CD14-positive monocyte (primary cell): Measurements from ENCODE around the gene ORAI3. TPM values are rescaled to one million over a fixed set of nuclear protein-coding genes. Genes with fewer than 3 reads are reported as not detected.
A peak's percentile ranks its signal among the peaks of the same experiment; 100 is the strongest.

Experiments
- DNase-seq, 3 donors: peaks; one replicate each; pipeline ENCODE4 v3.0.0-alpha.2; 2011 to 2022
- H2AFZ ChIP-seq: 2 replicates; pipeline ENCODE4 v1.6.0; 2012; ENCODE audit warnings: mild to moderate bottlenecking, low read depth, low read length, inconsistent platforms; ENCODE audit not compliant: insufficient read depth, poor library complexity, severe bottlenecking
- H3K27ac ChIP-seq, 2 donors: 1 replicate in 1 of 2; 2 replicates in 1 of 2; pipeline ENCODE4 v1.5.1; 2012 to 2013; ENCODE audit warnings: low read length in 2 of 2, control low read depth in 1 of 2, inconsistent platforms in 1 of 2, low read depth in 1 of 2, mild to moderate bottlenecking in 1 of 2
- H3K27me3 ChIP-seq, 2 donors: one replicate each; pipeline versions ENCODE4 v1.6.0 to v1.6.1; 2011 to 2013; ENCODE audit warnings: low read length in 2 of 2; ENCODE audit not compliant: control insufficient read depth in 2 of 2, insufficient read depth in 2 of 2
- H3K36me3 ChIP-seq, 2 donors: replicated peaks in 1 of 2; 1 replicate in 1 of 2; 2 replicates in 1 of 2; pipeline versions ENCODE4 v1.5.1 to v1.6.1; 2012 to 2013; ENCODE audit warnings: low read length in 2 of 2, control low read depth in 1 of 2, inconsistent platforms in 1 of 2, mild to moderate bottlenecking in 1 of 2; ENCODE audit not compliant: insufficient read depth in 2 of 2, control insufficient read depth in 1 of 2
- H3K4me1 ChIP-seq, 2 donors: 1 replicate in 1 of 2; 2 replicates in 1 of 2; pipeline versions ENCODE4 v1.5.1 to v1.6.1; 2012 to 2013; ENCODE audit warnings: low read length in 2 of 2, control low read depth in 1 of 2, inconsistent platforms in 1 of 2, mild to moderate bottlenecking in 1 of 2, moderate library complexity in 1 of 2; ENCODE audit not compliant: insufficient read depth in 2 of 2, control insufficient read depth in 1 of 2
- H3K4me2 ChIP-seq: replicated peaks from 2 replicates; pipeline ENCODE3; 2012; ENCODE audit warnings: low read length, moderate library complexity, mild to moderate bottlenecking; ENCODE audit not compliant: poor library complexity, severe bottlenecking; ENCODE audit errors: extremely low read depth
- H3K4me3 ChIP-seq, 3 experiments: fragments of 200-600 bp in 1 of 3; sonication (generic) in 1 of 3; replicated peaks in 1 of 3; 1 replicate in 2 of 3; 2 replicates in 1 of 3; pipeline ENCODE4 v1.5.1; 2011 to 2013; ENCODE audit warnings: low read length in 3 of 3, mild to moderate bottlenecking in 3 of 3, control low read depth in 2 of 3, low read depth in 2 of 3, inconsistent platforms in 1 of 3, moderate library complexity in 1 of 3
- H3K79me2 ChIP-seq: 2 replicates; pipeline ENCODE4 v1.6.0; 2012; ENCODE audit warnings: mild to moderate bottlenecking, control low read depth, inconsistent platforms, low read length, moderate library complexity; ENCODE audit not compliant: insufficient read depth
- H3K9ac ChIP-seq: 2 replicates; pipeline ENCODE4 v1.6.0; 2017; ENCODE audit warnings: low read length, mild to moderate bottlenecking; ENCODE audit not compliant: insufficient read depth, poor library complexity, severe bottlenecking
- H3K9me3 ChIP-seq, 2 donors: replicated peaks in 1 of 2; 1 replicate in 1 of 2; 2 replicates in 1 of 2; pipeline versions ENCODE4 v1.5.1 to v1.6.1; 2012 to 2013; ENCODE audit warnings: low read length in 2 of 2, control low read depth in 1 of 2; ENCODE audit not compliant: control insufficient read depth in 1 of 2, insufficient read depth in 1 of 2
- H4K20me1 ChIP-seq: 2 replicates; pipeline ENCODE4 v1.6.0; 2012; ENCODE audit warnings: mild to moderate bottlenecking, low read length, control low read depth, moderate library complexity; ENCODE audit not compliant: insufficient read depth
- H3K27ac Mint-ChIP-seq, 7 donors: one replicate each; pipeline ENCODE4 v1.8.0; 2020; ENCODE audit warnings: mild to moderate bottlenecking in 7 of 7, mixed read lengths in 7 of 7, moderate library complexity in 6 of 7, inconsistent platforms in 2 of 7
- H3K27me3 Mint-ChIP-seq, 3 donors: one replicate each; pipeline ENCODE4 v1.8.0; 2021 to 2022; ENCODE audit warnings: low read depth in 3 of 3, mild to moderate bottlenecking in 3 of 3, mixed read lengths in 3 of 3, moderate library complexity in 3 of 3, inconsistent platforms in 1 of 3
- H3K36me3 Mint-ChIP-seq, 2 donors: one replicate each; pipeline ENCODE4 v1.8.0; 2020; ENCODE audit warnings: mixed read lengths in 2 of 2, inconsistent platforms in 1 of 2, mild to moderate bottlenecking in 1 of 2
- H3K4me1 Mint-ChIP-seq: one replicate; pipeline ENCODE4 v1.8.0; 2020; ENCODE audit warnings: mild to moderate bottlenecking, mixed read lengths
- H3K4me3 Mint-ChIP-seq, 2 donors: one replicate each; pipeline ENCODE4 v1.8.0; 2020; ENCODE audit warnings: mild to moderate bottlenecking in 2 of 2, mixed read lengths in 2 of 2, moderate library complexity in 1 of 2
- H3K9me3 Mint-ChIP-seq, 7 donors: one replicate each; pipeline ENCODE4 v1.8.0; 2020 to 2022; ENCODE audit warnings: mixed read lengths in 7 of 7, mild to moderate bottlenecking in 6 of 7, moderate library complexity in 6 of 7, inconsistent platforms in 2 of 7
- CTCF ChIP-seq: fragments of 200-600 bp; IDR thresholded peaks from one replicate; pipeline ENCODE4 v1.8.0; 2022; ENCODE audit warnings: antibody characterized with exemption, mild to moderate bottlenecking
- WGBS: methylation state at CpG from one replicate; pipeline ENCODE4 v1.1.5; 2013; ENCODE audit warnings: missing lambda C conversion rate; ENCODE audit not compliant: insufficient coverage; 5-methylcytosine and 5-hydroxymethylcytosine counted together
- intact Hi-C, 2 donors: fragments of 100-400 bp; cut with micrococcal nuclease; formaldehyde crosslinking; loops; one replicate each; pipeline versions ENCODE4 v1.15.0 to v1.15.1; 2023
- polyA minus RNA-seq: library from RNA; depleted of rRNA, polyadenylated mRNA; stranded (reverse); fragments of >200 nt; gene quantifications from 2 replicates; pipeline ENCODE4 v1.2.3, GENCODE V29; 2012
- polyA plus RNA-seq, 3 donors: library from polyadenylated mRNA; depleted of rRNA in 1 of 3; unstranded in 2 of 3; stranded (reverse) in 1 of 3; fragments of 300-500 nt in 2 of 3; fragments of >200 nt in 1 of 3; fragmentation: Illumina TruSeq in 2 of 3; gene quantifications; 1 replicate in 2 of 3; 2 replicates in 1 of 3; pipeline ENCODE4 v1.2.3, GENCODE V29; 2012 to 2021
- total RNA-seq, 12 experiments: library from RNA in 1 of 12; stranded (reverse) in 1 of 12; fragments of 120-200 nt in 1 of 12; gene quantifications; one replicate each; pipeline ENCODE4 v1.2.4 and lab custom pipeline; 2013 to 2026; ENCODE audit warnings: mixed read lengths in 6 of 12, inconsistent platforms in 1 of 12

Gene ORAI3
- 44.3 TPM for total RNA-seq (2013)
- polyA plus RNA-seq (10 to 100 TPM; 34.3 to 80.3 (median 76.8) TPM), polyA minus RNA-seq (35.1 and 53.6 TPM in 2 replicates), total RNA-seq (lab: John Stamatoyannopoulos, UW) (0.67 to 8.7 (median 5.4) reads per million in 11 experiments)

- H3K9ac ChIP-seq: peak within 1 kb of the TSS; percentile 91
- peaks cover 44% of the 10 kb centered on the region for H3K79me2 ChIP-seq
- intact Hi-C loops: no loop called here
- H2AFZ ChIP-seq: peak within 1 kb of the TSS; percentile 91
- Mint-ChIP-seq H3K36me3 (peaks cover 12 to 45% of the 10 kb centered on the region in 2 donors), H3K27ac (peak within 1 kb of the TSS; percentile 86 to 95 (median 93)), H3K4me3 (peak within 1 kb of the TSS; percentile 90 to 97), H3K9me3 (peaks cover 0 to 1% (median 0%) of the 10 kb centered on the region in 7 donors), H3K27me3 (peaks cover 0 to 4% (median 0%) of the 10 kb centered on the region in 3 donors), H3K4me1 (peaks cover 22% of the 10 kb centered on the region)
- under 1% methylated on average over 66 of the region's 70 CpGs for WGBS
- H3K4me3 ChIP-seq: peak within 1 kb of the TSS; percentile 59 to 99 (median 85)
- peaks cover 20 to 39% of the 10 kb centered on the region in 2 donors for H3K36me3 ChIP-seq
- H3K4me2 ChIP-seq: peak within 1 kb of the TSS; percentile 99
- TF ChIP-seq CTCF: no peak
- H3K4me1 ChIP-seq: peaks cover 25 to 28% of the 10 kb centered on the region in 2 donors
- H3K27me3 ChIP-seq: no peaks in the 10 kb centered on the region
- peak within 1 kb of the TSS; percentile 38 to 80 for H3K27ac ChIP-seq
- DNase-seq: peak; percentile 69 to 85 (median 79)
- H4K20me1 ChIP-seq: peaks cover 45% of the 10 kb centered on the region
- no peaks in the 10 kb centered on the region for H3K9me3 ChIP-seq
Measured at GRCh38 chr16:30948667-30949649, at the start of gene ORAI3. TSS of gene ORAI3 (plus strand) at chr16:30949068. CDS start at chr16:30949290, 222 bp downstream.

- Histone ChIP-seq H3K4me3 (no peak overlapping the region), H3K27ac (no peak overlapping the region), H2AFZ (no peak overlapping the region), H3K9ac (no peak overlapping the region), H3K36me3 (no peaks in the 10 kb centered on the region), H3K27me3 (no peaks in the 10 kb centered on the region), H3K9me3 (peaks cover 0 to 7% of the 10 kb centered on the region in 2 donors), H4K20me1 (no peaks in the 10 kb centered on the region), H3K4me1 (peaks cover 52 to 62% of the 10 kb centered on the region in 2 donors), H3K4me2 (no peak overlapping the region), H3K79me2 (peaks cover 7% of the 10 kb centered on the region)
- no peak for DNase-seq
- H3K9me3 Mint-ChIP-seq: peaks cover 0 to 10% (median 2%) of the 10 kb centered on the region in 7 donors
- peaks cover 0 to 7% (median 0%) of the 10 kb centered on the region in 3 donors for H3K27me3 Mint-ChIP-seq
- peaks cover 62% of the 10 kb centered on the region for H3K4me1 Mint-ChIP-seq
- WGBS: 100% methylated on average over 2 of the region's 2 CpGs
- H3K27ac Mint-ChIP-seq: no peak overlapping the region
- H3K4me3 Mint-ChIP-seq: no peak overlapping the region
- no peaks in the 10 kb centered on the region for H3K36me3 Mint-ChIP-seq
- intact Hi-C loops: loop anchor here (5.0 kb wide), 1 partner anchor 57 kb away; no protein-coding TSS in a partner anchor
- TF ChIP-seq CTCF: no peak
Measured at GRCh38 chr16:30899794-30900193, 49.1 kb upstream of the ORAI3 start.
